ENCODE results near the gene MBNL1. TPM values are rescaled to one million over a fixed set of nuclear protein-coding genes. Genes with fewer than 3 reads are reported as not detected.
A peak's percentile ranks its signal among the peaks of the same experiment; 100 is the strongest.

MBNL1 gene
- polyA plus RNA-seq, 4 donors: 44.0 to 55.3 (median 52.5) TPM

GRCh38 chr3:152461460-152461859 is 192.7 kb downstream of the MBNL1 start:
- no peak for DNase-seq (ENCODE audit: low read depth in 4 of 4, low spot score in 3 of 4)

- DNase-seq (ENCODE audit: low read depth in 4 of 4, low spot score in 3 of 4): no peak
These were observed 198.1 kb downstream of the MBNL1 start for GRCh38 chr3:152466784-152467183.

- DNase-seq (ENCODE audit: low read depth in 4 of 4, low spot score in 3 of 4): no peak
These were observed 200.7 kb downstream of the MBNL1 start for GRCh38 chr3:152469248-152470025.

- no peak for DNase-seq (ENCODE audit: low read depth in 4 of 4, low spot score in 3 of 4)
These were observed 201.4 kb downstream of the MBNL1 start for GRCh38 chr3:152470095-152470494.

DNA sequence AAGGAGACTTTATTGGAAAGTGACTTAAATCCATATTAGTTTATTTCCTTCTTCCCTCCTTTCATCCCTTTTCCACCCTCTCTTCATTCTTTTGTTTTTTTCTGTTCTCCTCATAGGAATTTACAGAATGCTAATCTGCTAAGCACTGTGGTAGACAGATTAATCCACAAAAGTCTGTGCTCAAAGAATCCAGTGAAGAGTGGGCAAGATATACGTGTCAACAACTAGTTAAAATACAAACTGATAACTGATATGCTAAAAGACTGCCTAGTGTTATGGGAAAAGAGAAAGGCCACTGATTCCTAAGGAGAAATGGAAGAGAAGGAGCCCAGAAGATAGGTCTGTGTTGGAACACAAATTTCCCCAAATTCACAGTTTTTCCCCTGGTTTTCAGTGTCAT is 202.2 kb downstream of the MBNL1 start:
- no peak for DNase-seq (ENCODE audit: low read depth in 4 of 4, low spot score in 3 of 4)

DNA sequence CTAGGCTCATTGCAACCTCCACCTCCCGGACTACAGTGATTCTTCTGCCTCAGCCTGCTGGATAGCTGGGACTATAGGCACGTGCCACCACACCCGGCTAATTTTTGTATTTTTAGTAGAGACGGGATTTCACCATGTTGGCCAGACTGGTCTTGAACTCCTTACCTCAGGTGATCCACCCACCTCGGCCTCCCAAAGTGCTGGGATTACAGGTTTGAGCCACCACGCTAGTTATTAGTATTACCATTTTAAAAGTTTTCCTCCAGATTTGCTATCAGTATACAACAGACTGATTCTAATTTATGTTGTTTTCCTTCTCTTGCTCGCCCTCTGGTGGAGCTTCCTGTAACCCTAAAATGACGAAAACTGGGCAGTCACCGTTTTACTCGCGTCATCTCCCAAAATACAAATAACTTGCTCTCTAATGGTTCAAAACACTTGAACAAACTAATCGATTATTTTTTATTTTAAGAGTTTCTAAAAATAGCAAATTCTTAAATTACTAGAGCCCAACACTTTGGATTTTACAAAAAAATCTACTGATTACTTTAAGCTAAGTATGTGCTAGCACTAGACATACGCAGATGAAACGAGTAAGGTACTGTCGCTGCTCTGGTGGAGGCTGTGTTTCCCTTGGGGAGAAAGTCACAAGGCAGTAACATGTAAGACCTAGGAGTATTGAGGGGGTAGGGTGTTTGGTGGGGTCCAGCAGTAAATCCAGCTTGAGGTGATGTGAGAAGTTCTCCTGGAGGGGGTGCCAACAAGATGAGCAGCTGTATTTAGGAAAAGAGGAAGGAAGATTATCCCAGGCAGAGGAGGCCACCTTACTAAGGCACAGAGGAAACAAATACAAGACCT is 203.3 kb downstream of the MBNL1 start:
- peak in 3 of 4 donors; percentile 29 to 47 (median 43) for DNase-seq (ENCODE audit: low read depth in 4 of 4, low spot score in 3 of 4)

GRCh38 chr3:152472672-152472954 is 203.9 kb downstream of the MBNL1 start:
- DNase-seq (ENCODE audit: low read depth in 4 of 4, low spot score in 3 of 4): no peak

GRCh38 chr3:152474585-152474984 is 205.9 kb downstream of the MBNL1 start:
- DNase-seq (ENCODE audit: low read depth in 4 of 4, low spot score in 3 of 4): peak in 2 of 4 donors; percentile 9 to 12

- no peak for DNase-seq (ENCODE audit: low read depth in 4 of 4, low spot score in 3 of 4)
These were observed 208.7 kb downstream of the MBNL1 start for GRCh38 chr3:152477422-152477821.

GRCh38 chr3:152480282-152480953 is 211.7 kb downstream of the MBNL1 start:
- no peak for DNase-seq (ENCODE audit: low read depth in 4 of 4, low spot score in 3 of 4)

GRCh38 chr3:152486364-152486763 is 217.6 kb downstream of the MBNL1 start:
- no peak for DNase-seq (ENCODE audit: low read depth in 4 of 4, low spot score in 3 of 4)

DNA sequence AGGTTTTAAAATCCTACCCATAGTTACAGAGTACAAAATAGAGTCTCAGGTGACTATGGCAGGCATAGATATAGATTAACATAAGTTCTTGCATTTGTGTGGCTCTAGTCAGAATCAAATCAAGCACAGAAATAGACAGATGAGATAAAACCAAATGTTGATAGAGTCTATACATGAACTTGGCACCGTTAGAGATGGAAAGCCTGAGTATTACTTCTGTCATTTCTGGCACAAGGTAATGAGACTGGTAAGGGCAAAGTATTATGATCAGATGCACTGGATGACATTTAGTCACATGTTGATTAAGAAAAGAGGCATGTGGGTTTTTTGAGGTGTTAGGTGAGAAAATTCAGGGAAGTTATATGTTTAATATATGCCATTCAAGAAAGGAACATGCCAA is 219.7 kb downstream of the MBNL1 start:
- DNase-seq (ENCODE audit: low read depth in 4 of 4, low spot score in 3 of 4): no peak

- no peak for DNase-seq (ENCODE audit: low read depth in 4 of 4, low spot score in 3 of 4)
These were observed 223.2 kb downstream of the MBNL1 start for GRCh38 chr3:152491922-152492321.

- no peak for DNase-seq (ENCODE audit: low read depth in 4 of 4, low spot score in 3 of 4)
These were observed 227.6 kb downstream of the MBNL1 start for GRCh38 chr3:152496286-152496685.

GRCh38 chr3:152496716-152497115 is 228.0 kb downstream of the MBNL1 start:
- DNase-seq (ENCODE audit: low read depth in 4 of 4, low spot score in 3 of 4): no peak

DNA sequence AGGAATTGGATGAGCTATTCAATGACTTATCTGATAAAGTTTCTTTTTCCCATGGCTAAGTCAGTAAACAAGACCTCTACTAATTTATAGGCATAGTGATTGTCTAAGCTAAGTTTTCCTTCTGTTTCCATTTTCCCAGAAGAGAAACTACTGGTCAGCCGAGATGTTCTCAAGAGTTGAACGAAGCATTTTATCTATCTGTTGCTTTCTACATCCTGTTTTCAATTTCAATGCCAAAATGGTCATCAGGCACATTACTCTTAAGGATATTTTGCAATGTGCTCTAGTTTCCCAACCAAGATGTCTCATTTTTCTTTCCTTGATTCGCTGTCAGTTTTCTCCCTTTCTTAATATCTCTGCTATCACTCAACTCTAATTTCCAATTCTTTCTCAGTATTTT is 228.7 kb downstream of the MBNL1 start:
- DNase-seq (ENCODE audit: low read depth in 4 of 4, low spot score in 3 of 4): no peak

GRCh38 chr3:152497890-152498289 is 229.2 kb downstream of the MBNL1 start:
- no peak for DNase-seq (ENCODE audit: low read depth in 4 of 4, low spot score in 3 of 4)

DNA sequence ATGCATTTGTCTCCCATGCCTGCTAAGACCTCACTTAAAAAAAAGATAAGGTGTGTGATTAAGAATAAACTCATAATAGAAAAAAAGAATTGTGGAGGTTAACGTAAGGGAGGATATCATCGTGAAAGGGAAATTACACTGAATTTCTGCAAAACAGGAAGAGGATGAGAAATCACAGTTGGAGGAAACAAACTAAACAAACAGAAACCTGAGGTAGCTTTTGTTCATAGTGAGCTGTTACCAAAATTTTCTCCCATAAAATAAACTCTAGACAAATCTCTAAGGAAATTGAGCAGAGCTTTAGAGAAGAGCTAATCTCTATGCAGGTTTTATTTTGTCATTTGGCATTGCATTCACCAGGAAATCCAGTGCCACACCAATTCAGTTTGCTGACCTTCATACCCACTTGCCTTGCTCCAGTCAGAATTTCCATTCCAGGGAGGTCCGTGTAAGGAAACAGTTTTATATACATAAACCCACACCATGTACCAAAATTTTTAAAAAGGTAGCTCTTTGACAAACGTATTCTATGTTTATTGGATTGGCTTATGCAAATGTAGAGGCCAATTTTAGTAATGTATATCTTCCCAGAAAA is 231.2 kb downstream of the MBNL1 start:
- no peak for DNase-seq (ENCODE audit: low read depth in 4 of 4, low spot score in 3 of 4)

GRCh38 chr3:152505926-152506325 is 237.2 kb downstream of the MBNL1 start:
- no peak for DNase-seq (ENCODE audit: low read depth in 4 of 4, low spot score in 3 of 4)

DNA sequence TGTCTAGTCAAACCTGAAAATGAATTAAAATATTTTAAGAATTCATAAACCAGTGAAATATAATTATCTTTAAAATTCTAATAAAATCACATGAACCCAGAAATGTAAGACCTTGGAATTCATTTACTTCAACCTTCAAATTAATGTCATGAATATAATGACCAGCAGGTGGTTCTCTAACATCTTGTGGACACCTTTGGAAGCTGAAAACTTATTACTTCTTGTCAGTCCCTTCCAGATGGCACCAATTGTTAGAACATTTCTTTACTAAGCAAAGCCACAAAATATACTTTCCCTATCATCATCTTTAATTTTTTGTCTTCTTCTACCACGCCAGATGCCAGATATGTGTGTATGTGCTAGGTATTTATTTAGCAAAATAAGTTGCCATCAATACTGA is 240.0 kb downstream of the MBNL1 start:
- DNase-seq (ENCODE audit: low read depth in 4 of 4, low spot score in 3 of 4): no peak

- DNase-seq (ENCODE audit: low read depth in 4 of 4, low spot score in 3 of 4): no peak
These were observed 243.2 kb downstream of the MBNL1 start for GRCh38 chr3:152511904-152512303.
